Measurements from ENCODE around the gene KANK3. TPM values are rescaled to one million over a fixed set of nuclear protein-coding genes. Genes with fewer than 3 reads are reported as not detected.

KANK3 gene
- total RNA-seq, 1 experiment from 2014 or later: 7.7 TPM

- no CpG with 5 or more reads among the region's 14 CpGs for WGBS (ENCODE audit: extremely low coverage, insufficient read length, low lambda C conversion rate)
- peak overlapping the region in 2 of 3 experiments; percentile 73 to 93; a peak in 4 of 7 replicates for H3K27ac Mint-ChIP-seq
- no peak overlapping the region for H2BK15ac ChIP-seq (ENCODE audit: low read depth, low read length)
Measured at GRCh38 chr19:8316351-8317125, 26.5 kb downstream of the KANK3 start.

More at GRCh38 chr19:8316351-8317125, 26.5 kb downstream of the KANK3 start:
- no peak overlapping the region for H2AFZ ChIP-seq (ENCODE audit: low read length)
- no peak overlapping the region for H4K5ac ChIP-seq (ENCODE audit: insufficient read length, low read depth, low read length)
- no peak overlapping the region for H3K23ac ChIP-seq (ENCODE audit: insufficient read length, low read depth, low read length)
- H2AK5ac ChIP-seq (ENCODE audit: insufficient read length, low read length): no peak overlapping the region
- peaks cover 19 to 40% (median 37%) of the 10 kb centered on the region in 3 experiments for H3K36me3 Mint-ChIP-seq (ENCODE audit: insufficient read depth in 1 of 3, low read depth in 3 of 3)
- no peak overlapping the region for H3K14ac ChIP-seq (ENCODE audit: insufficient read depth, low read length)
- DNase-seq: no peak
- no peaks in the 10 kb centered on the region; the same call in 1 of the 2 replicates for H3K4me1 ChIP-seq (ENCODE audit: insufficient read depth, low read length)
- H3K79me1 ChIP-seq (ENCODE audit: insufficient read depth, low read depth, low read length, poor library complexity, severe bottlenecking): no peaks in the 10 kb centered on the region
- H3K9me3 ChIP-seq (ENCODE audit: control insufficient read depth, low read depth, low read length): no peaks in the 10 kb centered on the region
- H3K23me2 ChIP-seq (ENCODE audit: insufficient read length, low read depth, low read length, poor library complexity, severe bottlenecking): peaks cover 6% of the 10 kb centered on the region
- no peaks in the 10 kb centered on the region for H4K20me1 ChIP-seq (ENCODE audit: control insufficient read depth, insufficient read depth, insufficient read length)
- H3K56ac ChIP-seq (ENCODE audit: insufficient read length, low read depth, low read length): no peak overlapping the region
- H3K4ac ChIP-seq (ENCODE audit: low read depth, low read length): no peak overlapping the region
- H3T11ph ChIP-seq (ENCODE audit: low read length): no peak overlapping the region
- peaks cover under 1% of the 10 kb centered on the region; the same call in 1 of the 2 replicates for H3K79me2 ChIP-seq (ENCODE audit: insufficient read depth, low read length)
- H3K4me2 ChIP-seq (ENCODE audit: insufficient read depth, insufficient read length, low read length): no peak overlapping the region
- no peak overlapping the region for H4K8ac ChIP-seq (replicated peaks; ENCODE audit: insufficient read length, low read depth, low read length)
- TF ChIP-seq CTCF (conservative IDR thresholded peaks at IDR 0.05): no peak
- H3K4me3 Mint-ChIP-seq: peak overlapping the region in 1 of 2 experiments; percentile 44; a peak in 1 of 5 replicates
- no peak overlapping the region for H2BK12ac ChIP-seq (ENCODE audit: insufficient read length, low read depth, low read length)
- H3K18ac ChIP-seq (ENCODE audit: insufficient read length, low read depth, low read length): no peak overlapping the region
- no peaks in the 10 kb centered on the region for H3K27me3 Mint-ChIP-seq (ENCODE audit: low read depth)
- H4K91ac ChIP-seq (ENCODE audit: insufficient read length, low read depth, low read length): no peak overlapping the region
- no peak overlapping the region for H2BK5ac ChIP-seq (ENCODE audit: insufficient read length, low read length)
- H3K27ac ChIP-seq (ENCODE audit: insufficient read length, low read depth, low read length): no peak overlapping the region
- H2BK20ac ChIP-seq (ENCODE audit: low read depth, low read length, poor library complexity, severe bottlenecking): no peak overlapping the region
- no peaks in the 10 kb centered on the region for H3K27me3 ChIP-seq (ENCODE audit: insufficient read depth, low read length)
- H3K9ac ChIP-seq (ENCODE audit: extremely low read depth, insufficient read length, low read length): no peak overlapping the region
- H3K4me1 Mint-ChIP-seq: peaks cover 15 to 17% of the 10 kb centered on the region in 2 experiments
- H3K9me3 Mint-ChIP-seq: no peaks in the 10 kb centered on the region; a peak in 1 of 5 replicates
- no peak overlapping the region for H2BK120ac ChIP-seq (ENCODE audit: low read depth, low read length, poor library complexity, severe bottlenecking)
